Large intestine (tissue), 3 donors: Measurements from ENCODE around the gene NF2. TPM values are rescaled to one million over a fixed set of nuclear protein-coding genes. Genes with fewer than 3 reads are reported as not detected.

Experiments
- DNase-seq, 2 donors: peaks; one replicate each; pipeline versions ENCODE4 v3.0.0 to v3.0.0-alpha.2; 2013
- H3K27ac ChIP-seq: one replicate; pipeline ENCODE4 v1.5.1; 2013; ENCODE audit warnings: low read length
- H3K27me3 ChIP-seq: 2 replicates; pipeline ENCODE4 v1.6.1; 2013; ENCODE audit warnings: low read length; ENCODE audit not compliant: control insufficient read depth, insufficient read depth
- H3K36me3 ChIP-seq: 2 replicates; pipeline ENCODE4 v1.6.1; 2013; ENCODE audit warnings: low read length; ENCODE audit not compliant: control insufficient read depth, insufficient read depth
- H3K4me1 ChIP-seq: one replicate; pipeline ENCODE4 v1.6.1; 2013; ENCODE audit warnings: low read length; ENCODE audit not compliant: control insufficient read depth, insufficient read depth
- H3K4me3 ChIP-seq: one replicate; pipeline ENCODE4 v1.5.1; 2013; ENCODE audit warnings: low read length
- H3K9me3 ChIP-seq: one replicate; pipeline ENCODE4 v1.6.1; 2013; ENCODE audit warnings: mild to moderate bottlenecking, low read depth, low read length, moderate library complexity; ENCODE audit not compliant: control insufficient read depth
- WGBS: methylation state at CpG from one replicate; pipeline ENCODE4 v1.1.5; 2013; ENCODE audit warnings: low lambda C conversion rate; ENCODE audit not compliant: insufficient coverage; 5-methylcytosine and 5-hydroxymethylcytosine counted together
- polyA plus RNA-seq: library from polyadenylated mRNA; unstranded; fragments of 120-200 nt; gene quantifications from one replicate; pipeline ENCODE4 v1.2.1, GENCODE V29; 2013

Gene NF2
- polyA plus RNA-seq, 1 donor: 12.1 TPM

- Histone ChIP-seq H3K36me3 (peaks cover 47% of the 10 kb centered on the region), H3K27ac (no peak overlapping the region), H3K4me1 (no peaks in the 10 kb centered on the region), H3K9me3 (no peaks in the 10 kb centered on the region), H3K27me3 (no peaks in the 10 kb centered on the region), H3K4me3 (no peak overlapping the region)
- DNase-seq: no peak
- WGBS: 100% methylated on average over 2 of the region's 2 CpGs
Observed at GRCh38 chr22:29661336-29661735, 57.9 kb downstream of the NF2 start.

- no peaks in the 10 kb centered on the region for H3K27me3 ChIP-seq
- no peak overlapping the region for H3K4me3 ChIP-seq
- WGBS: no CpG with 5 or more reads among the region's 8 CpGs
- DNase-seq: no peak
- peaks cover 58% of the 10 kb centered on the region for H3K36me3 ChIP-seq
- H3K4me1 ChIP-seq: no peaks in the 10 kb centered on the region
- H3K27ac ChIP-seq: no peak overlapping the region
- H3K9me3 ChIP-seq: no peaks in the 10 kb centered on the region
Observed at GRCh38 chr22:29663180-29663821, 59.9 kb downstream of the NF2 start.

GRCh38 chr22:29665486-29665885 lies 62.1 kb downstream of the NF2 start:
- DNase-seq: no peak

GRCh38 chr22:29668673-29669072 lies 65.2 kb downstream of the NF2 start:
- Histone ChIP-seq H3K36me3 (peaks cover 62% of the 10 kb centered on the region), H3K27ac (no peak overlapping the region), H3K27me3 (no peaks in the 10 kb centered on the region), H3K4me3 (no peak overlapping the region), H3K4me1 (no peaks in the 10 kb centered on the region), H3K9me3 (no peaks in the 10 kb centered on the region)
- WGBS: 100% methylated on average over 2 of the region's 4 CpGs
- no peak for DNase-seq

More at GRCh38 chr22:29665486-29665885, 62.1 kb downstream of the NF2 start:
- H3K27me3 ChIP-seq: no peaks in the 10 kb centered on the region
- WGBS: 91% methylated on average over 5 of the region's 8 CpGs
- H3K9me3 ChIP-seq: no peaks in the 10 kb centered on the region
- no peak overlapping the region for H3K4me3 ChIP-seq
- no peaks in the 10 kb centered on the region for H3K4me1 ChIP-seq
- no peak overlapping the region for H3K27ac ChIP-seq
- peaks cover 68% of the 10 kb centered on the region for H3K36me3 ChIP-seq

- Histone ChIP-seq H3K27me3 (no peaks in the 10 kb centered on the region), H3K4me3 (no peak overlapping the region), H3K36me3 (peaks cover 67% of the 10 kb centered on the region), H3K4me1 (no peaks in the 10 kb centered on the region), H3K27ac (no peak overlapping the region), H3K9me3 (no peaks in the 10 kb centered on the region)
- WGBS: no CpG with 5 or more reads among the region's 3 CpGs
- DNase-seq: no peak
Observed at GRCh38 chr22:29670626-29671025, 67.2 kb downstream of the NF2 start.

- DNase-seq: no peak
- Histone ChIP-seq H3K27ac (no peak overlapping the region), H3K36me3 (peaks cover 81% of the 10 kb centered on the region), H3K4me1 (no peaks in the 10 kb centered on the region), H3K4me3 (no peak overlapping the region), H3K27me3 (no peaks in the 10 kb centered on the region), H3K9me3 (no peaks in the 10 kb centered on the region)
- no CpG with 5 or more reads among the region's 14 CpGs for WGBS
Observed at GRCh38 chr22:29673361-29674066, 70.1 kb downstream of the NF2 start.

GRCh38 chr22:29674121-29674520 lies 70.7 kb downstream of the NF2 start:
- DNase-seq: no peak
- H3K9me3 ChIP-seq: no peaks in the 10 kb centered on the region
- peaks cover 81% of the 10 kb centered on the region for H3K36me3 ChIP-seq
- H3K4me3 ChIP-seq: no peak overlapping the region
- no peaks in the 10 kb centered on the region for H3K27me3 ChIP-seq
- no peak overlapping the region for H3K27ac ChIP-seq
- H3K4me1 ChIP-seq: no peaks in the 10 kb centered on the region
- WGBS: no CpG with 5 or more reads among the region's 8 CpGs

GRCh38 chr22:29679316-29679715 lies 75.9 kb downstream of the NF2 start:
- Histone ChIP-seq H3K27ac (no peak overlapping the region), H3K4me3 (no peak overlapping the region), H3K36me3 (peaks cover 87% of the 10 kb centered on the region), H3K9me3 (no peaks in the 10 kb centered on the region), H3K27me3 (no peaks in the 10 kb centered on the region), H3K4me1 (no peaks in the 10 kb centered on the region)
- DNase-seq: no peak
- no CpG with 5 or more reads among the region's 1 CpG for WGBS

- WGBS: no CpG with 5 or more reads among the region's 4 CpGs
Observed at GRCh38 chr22:29683536-29683935, 80.1 kb downstream of the NF2 start.

GRCh38 chr22:29684244-29684643 lies 80.8 kb downstream of the NF2 start:
- no peak for DNase-seq
- WGBS: no CpG with 5 or more reads among the region's 4 CpGs
- Histone ChIP-seq H3K4me3 (no peak overlapping the region), H3K4me1 (no peaks in the 10 kb centered on the region), H3K9me3 (no peaks in the 10 kb centered on the region), H3K27ac (no peak overlapping the region), H3K36me3 (peaks cover 57% of the 10 kb centered on the region), H3K27me3 (no peaks in the 10 kb centered on the region)

More at GRCh38 chr22:29683536-29683935, 80.1 kb downstream of the NF2 start:
- Histone ChIP-seq H3K4me3 (no peak overlapping the region), H3K9me3 (no peaks in the 10 kb centered on the region), H3K27me3 (no peaks in the 10 kb centered on the region), H3K36me3 (peaks cover 64% of the 10 kb centered on the region), H3K4me1 (no peaks in the 10 kb centered on the region), H3K27ac (no peak overlapping the region)
- DNase-seq: no peak
